Type B pancreatic cell (in vitro differentiated cells): ENCODE measurements around the gene LHFPL3. TPM values are rescaled to one million over a fixed set of nuclear protein-coding genes. Genes with fewer than 3 reads are reported as not detected.

Experiments used
- DNase-seq: peaks from one replicate; pipeline ENCODE4 v3.0.0; 2021; ENCODE audit warnings: mixed read lengths; ENCODE audit not compliant: unreplicated experiment; ENCODE audit errors: extremely low spot score
- H3K27ac Mint-ChIP-seq: 2 replicates; pipeline ENCODE4 v1.8.0; 2021; ENCODE audit warnings: mild to moderate bottlenecking, mixed read lengths
- H3K27me3 Mint-ChIP-seq: 2 replicates; pipeline ENCODE4 v1.8.0; 2021; ENCODE audit warnings: mixed read lengths
- H3K36me3 Mint-ChIP-seq: 2 replicates; pipeline ENCODE4 v1.8.0; 2021; ENCODE audit warnings: mixed read lengths
- H3K4me1 Mint-ChIP-seq: one replicate; pipeline ENCODE4 v1.8.0; 2021; ENCODE audit warnings: mixed read lengths; ENCODE audit not compliant: unreplicated experiment
- H3K4me3 Mint-ChIP-seq: 2 replicates; pipeline ENCODE4 v1.8.0; 2021; ENCODE audit warnings: mild to moderate bottlenecking, mixed read lengths
- H3K9me3 Mint-ChIP-seq: 2 replicates; pipeline ENCODE4 v1.8.0; 2021; ENCODE audit warnings: mixed read lengths
- CTCF ChIP-seq: fragments of 200-600 bp; sonication (generic); conservative IDR thresholded peaks from 2 replicates; pipeline ENCODE4 v1.5.0; 2021; ENCODE audit warnings: antibody characterized with exemption, mild to moderate bottlenecking
- total RNA-seq: library from RNA; stranded (reverse); gene quantifications from 2 replicates; pipeline ENCODE4 v1.2.1, GENCODE V29; 2021; ENCODE audit warnings: low replicate concordance

LHFPL3 gene
- total RNA-seq, 1 donor from 2014 or later: 0.31 TPM

- Mint-ChIP-seq H3K27ac (no peak overlapping the region), H3K4me3 (no peak overlapping the region), H3K27me3 (peaks cover 41% of the 10 kb centered on the region), H3K4me1 (peaks cover 4% of the 10 kb centered on the region), H3K36me3 (no peaks in the 10 kb centered on the region), H3K9me3 (no peaks in the 10 kb centered on the region)
- TF ChIP-seq CTCF: no peak
- no peak for DNase-seq
Observed at GRCh38 chr7:104814126-104814525, 485.7 kb downstream of the LHFPL3 start.

DNA sequence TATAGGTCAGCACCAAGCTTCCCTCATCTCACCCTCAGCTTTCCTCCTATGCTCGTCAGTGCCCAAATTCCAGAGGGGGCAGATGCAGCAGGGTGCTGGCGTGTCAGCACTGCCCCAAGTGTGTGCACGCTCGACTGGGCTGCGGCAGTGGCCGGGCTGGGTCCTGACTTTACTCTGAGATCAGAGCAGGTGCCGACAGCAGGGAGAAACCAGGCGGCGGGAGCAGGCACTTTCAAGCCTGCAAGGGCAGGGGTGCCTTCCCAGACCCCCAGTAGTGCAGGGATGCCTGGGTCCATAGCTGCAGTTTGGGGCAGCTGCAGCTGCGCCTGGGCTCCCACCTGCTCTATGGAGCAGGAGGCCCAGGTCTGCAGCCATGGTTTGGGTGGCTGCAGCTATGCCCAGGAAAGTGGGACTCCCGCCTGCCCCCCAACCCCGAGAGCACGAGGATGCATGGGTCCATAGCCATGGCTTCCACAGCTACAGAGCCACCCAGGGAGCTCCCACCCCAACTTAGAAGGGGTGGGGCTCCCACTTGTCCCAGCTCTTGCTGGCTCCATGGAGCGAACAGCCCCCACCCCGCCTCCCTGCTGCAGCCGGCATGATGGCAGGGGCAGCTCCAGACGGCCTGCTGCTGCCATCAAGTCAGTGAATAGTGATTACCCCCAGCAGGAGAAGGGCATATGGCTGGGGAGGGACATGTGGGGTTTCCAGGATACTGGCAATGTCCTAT, 486.4 kb downstream of the LHFPL3 start:
- H3K27me3 Mint-ChIP-seq: peaks cover 39% of the 10 kb centered on the region
- no peak for TF ChIP-seq CTCF
- peaks cover 10% of the 10 kb centered on the region for H3K4me1 Mint-ChIP-seq
- H3K27ac Mint-ChIP-seq: no peak overlapping the region
- DNase-seq: no peak
- no peaks in the 10 kb centered on the region for H3K9me3 Mint-ChIP-seq
- H3K4me3 Mint-ChIP-seq: no peak overlapping the region
- no peaks in the 10 kb centered on the region for H3K36me3 Mint-ChIP-seq

- Mint-ChIP-seq H3K9me3 (no peaks in the 10 kb centered on the region), H3K27ac (no peak overlapping the region), H3K27me3 (peaks cover 32% of the 10 kb centered on the region), H3K36me3 (no peaks in the 10 kb centered on the region), H3K4me1 (peaks cover 16% of the 10 kb centered on the region), H3K4me3 (no peak overlapping the region)
- DNase-seq: no peak
- TF ChIP-seq CTCF: no peak
Observed at GRCh38 chr7:104816537-104816936, 488.1 kb downstream of the LHFPL3 start.

GRCh38 chr7:104818961-104819880, 490.8 kb downstream of the LHFPL3 start:
- no peak for DNase-seq
- Mint-ChIP-seq H3K9me3 (no peaks in the 10 kb centered on the region), H3K4me3 (no peak overlapping the region), H3K27ac (no peak overlapping the region), H3K36me3 (no peaks in the 10 kb centered on the region), H3K27me3 (peaks cover 29% of the 10 kb centered on the region), H3K4me1 (peaks cover 16% of the 10 kb centered on the region)
- no peak for TF ChIP-seq CTCF

- Mint-ChIP-seq H3K4me1 (peaks cover 16% of the 10 kb centered on the region), H3K36me3 (no peaks in the 10 kb centered on the region), H3K27me3 (peaks cover 26% of the 10 kb centered on the region), H3K27ac (no peak overlapping the region), H3K9me3 (no peaks in the 10 kb centered on the region), H3K4me3 (no peak overlapping the region)
- no peak for TF ChIP-seq CTCF
- DNase-seq: no peak
Observed at GRCh38 chr7:104820836-104821535, 492.6 kb downstream of the LHFPL3 start.
